Omental fat pad (tissue), 4 donors: ENCODE results near the gene SMPDL3A. TPM values are rescaled to one million over a fixed set of nuclear protein-coding genes. Genes with fewer than 3 reads are reported as not detected.

Experiments
- ATAC-seq: fragments of 150-250 bp; one replicate; pipeline ENCODE4 v1.9.1; 2016; ENCODE audit warnings: mild to moderate bottlenecking, moderate library complexity; ENCODE audit not compliant: low FRiP score
- DNase-seq: peaks from one replicate; pipeline ENCODE4 v3.0.0-alpha.2; 2019; ENCODE audit warnings: low spot score
- total RNA-seq, 4 donors: library from RNA; depleted of rRNA; stranded (reverse); fragments of >200 nt; gene quantifications; one replicate each; pipeline ENCODE4 v1.1.0, GENCODE V29; 2016
- TF ChIP-seq, protein P1 (sequence below), 3 donors: fragments of 450-650 bp; IDR thresholded peaks; one replicate each; pipeline ENCODE4 v1.5.1; 2016 to 2017; ENCODE audit warnings: antibody characterized with exemption in 3 of 3, mild to moderate bottlenecking in 3 of 3, moderate library complexity in 2 of 3

SMPDL3A gene
- total RNA-seq, 4 donors from 2014 or later, result 5.8 to 19.1 (median 15.1) TPM

GRCh38 chr6:122758927-122759334 is 30.1 kb upstream of the SMPDL3A start:
- TF ChIP-seq, protein P1, sequence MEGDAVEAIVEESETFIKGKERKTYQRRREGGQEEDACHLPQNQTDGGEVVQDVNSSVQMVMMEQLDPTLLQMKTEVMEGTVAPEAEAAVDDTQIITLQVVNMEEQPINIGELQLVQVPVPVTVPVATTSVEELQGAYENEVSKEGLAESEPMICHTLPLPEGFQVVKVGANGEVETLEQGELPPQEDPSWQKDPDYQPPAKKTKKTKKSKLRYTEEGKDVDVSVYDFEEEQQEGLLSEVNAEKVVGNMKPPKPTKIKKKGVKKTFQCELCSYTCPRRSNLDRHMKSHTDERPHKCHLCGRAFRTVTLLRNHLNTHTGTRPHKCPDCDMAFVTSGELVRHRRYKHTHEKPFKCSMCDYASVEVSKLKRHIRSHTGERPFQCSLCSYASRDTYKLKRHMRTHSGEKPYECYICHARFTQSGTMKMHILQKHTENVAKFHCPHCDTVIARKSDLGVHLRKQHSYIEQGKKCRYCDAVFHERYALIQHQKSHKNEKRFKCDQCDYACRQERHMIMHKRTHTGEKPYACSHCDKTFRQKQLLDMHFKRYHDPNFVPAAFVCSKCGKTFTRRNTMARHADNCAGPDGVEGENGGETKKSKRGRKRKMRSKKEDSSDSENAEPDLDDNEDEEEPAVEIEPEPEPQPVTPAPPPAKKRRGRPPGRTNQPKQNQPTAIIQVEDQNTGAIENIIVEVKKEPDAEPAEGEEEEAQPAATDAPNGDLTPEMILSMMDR (IDR thresholded peaks at IDR 0.05), result no peak
- no peak for DNase-seq
- no peak for ATAC-seq

DNA sequence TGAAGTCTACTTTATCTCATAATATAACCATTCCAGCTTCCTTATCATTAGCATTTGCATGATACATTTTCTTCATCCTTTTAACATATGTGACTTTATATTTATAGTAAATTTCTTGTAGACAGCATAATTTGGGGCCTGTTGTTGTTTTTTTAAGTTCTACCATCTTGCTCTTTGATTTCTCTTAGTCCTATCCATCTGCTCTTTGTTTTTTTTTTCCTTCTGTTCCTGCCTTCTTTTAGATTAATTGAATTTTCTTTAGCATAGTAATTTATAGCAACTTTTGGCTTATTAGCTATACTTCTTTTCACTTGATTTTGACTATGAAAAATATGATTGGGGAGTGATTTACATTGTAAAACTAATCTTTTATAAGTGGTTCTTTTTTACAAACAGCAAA is 28.7 kb upstream of the SMPDL3A start:
- TF ChIP-seq, protein P1 (IDR thresholded peaks at IDR 0.05), result no peak
- ATAC-seq, result no peak

DNA sequence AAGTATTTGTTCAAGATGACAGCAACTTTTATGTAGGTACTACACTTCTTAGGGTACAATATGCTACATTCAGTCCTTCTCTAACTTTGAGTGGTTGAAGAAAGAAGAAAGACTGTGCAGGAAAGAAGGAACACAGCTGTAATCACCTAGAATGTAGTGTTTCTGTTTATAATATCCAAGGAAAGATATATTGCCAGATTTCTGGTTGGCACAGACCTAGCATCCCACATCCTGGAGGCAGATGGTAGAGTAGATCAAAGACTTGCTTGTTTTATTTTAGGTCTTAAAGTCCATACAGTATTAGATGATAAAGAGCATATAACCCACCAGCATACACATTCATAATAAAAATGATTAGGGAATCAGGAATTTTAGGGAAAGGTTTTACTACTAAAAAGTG is 22.8 kb upstream of the SMPDL3A start:
- no peak for DNase-seq
- TF ChIP-seq, protein P1 (IDR thresholded peaks at IDR 0.05), result no peak
- ATAC-seq, result no peak

More for the DNA sequence above, 28.7 kb upstream of the SMPDL3A start:
- no peak for DNase-seq

DNA sequence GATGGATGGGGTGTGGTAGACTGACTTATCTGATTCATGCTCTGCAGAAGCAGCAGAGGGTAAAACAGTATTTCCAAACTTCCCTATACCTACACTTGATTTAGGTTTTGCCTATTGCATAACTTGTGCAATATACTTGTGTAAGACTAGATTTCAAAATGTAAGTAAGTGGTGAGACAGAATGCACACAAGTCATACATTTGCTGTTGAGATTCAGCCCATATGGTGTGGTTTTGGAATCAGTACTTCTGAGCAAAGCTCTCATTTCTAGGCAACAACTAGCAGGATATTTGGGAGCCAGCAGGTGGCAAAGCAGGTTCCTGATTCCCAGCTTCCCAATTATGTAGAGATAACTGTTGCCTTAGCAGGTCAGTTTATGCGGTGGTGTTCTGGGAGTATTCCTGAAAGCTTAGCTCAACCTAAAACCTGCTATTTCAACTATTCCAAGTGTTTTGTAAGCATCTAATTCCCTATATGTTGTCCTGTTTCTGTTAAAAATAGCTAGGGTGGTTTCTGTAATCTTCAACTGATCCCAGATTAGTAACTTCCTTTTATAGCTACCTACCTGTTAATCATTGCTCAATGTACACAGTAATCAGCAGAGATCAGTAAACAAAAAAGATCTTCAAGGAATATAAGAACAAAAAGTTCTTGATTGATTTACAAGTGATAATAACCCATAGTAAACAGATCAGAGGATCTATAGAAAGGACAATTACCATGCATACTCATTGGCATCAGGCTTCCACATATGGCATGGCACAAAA is 18.0 kb upstream of the SMPDL3A start:
- TF ChIP-seq, protein P1 (IDR thresholded peaks at IDR 0.05), result no peak
- DNase-seq (no peak), ATAC-seq (no peak)

GRCh38 chr6:122772724-122773415 is 16.2 kb upstream of the SMPDL3A start:
- no peak for DNase-seq
- TF ChIP-seq, protein P1 (IDR thresholded peaks at IDR 0.05), result no peak
- no peak for ATAC-seq

DNA sequence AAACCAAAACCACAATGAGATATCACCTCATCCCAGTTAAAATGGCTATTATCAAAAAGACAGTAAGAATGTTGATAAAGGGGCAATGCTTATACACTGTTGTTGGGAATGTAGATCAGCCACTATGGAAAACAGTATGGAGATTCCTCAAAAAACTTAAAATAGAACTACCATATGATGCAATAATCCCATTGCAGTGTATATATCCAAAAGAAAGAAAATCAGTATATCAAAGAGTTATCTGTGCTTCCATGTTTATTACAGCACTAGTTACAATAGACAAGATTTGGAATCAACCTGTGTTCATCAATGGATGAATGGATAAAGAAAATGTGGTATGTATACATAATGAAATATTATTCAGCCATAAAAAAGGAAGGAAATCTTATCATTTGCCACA is 13.1 kb upstream of the SMPDL3A start:
- TF ChIP-seq, protein P1 (IDR thresholded peaks at IDR 0.05), result no peak
- ATAC-seq, result no peak
- DNase-seq, result no peak
